Endothelial cell of umbilical vein (primary cell): ENCODE measurements around the gene INHBB. TPM values are rescaled to one million over a fixed set of nuclear protein-coding genes. Genes with fewer than 3 reads are reported as not detected.

Experiments
- BruUV-seq: library from RNA; stranded (reverse); fragments of 400-500 nt; replicated peaks from 2 replicates; lab custom pipeline; 2021; lab: Mats Ljungman, UMichigan
- CTCF ChIA-PET: fragments of 300-600, 350-600 bp; sonication (Branson Sonifier 250); formaldehyde crosslinking; loops from one replicate; lab custom pipeline; 2021; ENCODE audit warnings: antibody characterized with exemption, inconsistent platforms; lab: Charles Lee
- POLR2A ChIA-PET: fragments of 300-600, 350-600 bp; sonication (Branson Sonifier 250); formaldehyde crosslinking; loops from one replicate; lab custom pipeline; 2021; ENCODE audit warnings: antibody characterized with exemption, inconsistent platforms; lab: Charles Lee
- DNase-seq: peaks from one replicate; pipeline ENCODE4 v3.0.0-alpha.2; 2011; ENCODE audit warnings: low read depth, low spot score
- FAIRE-seq: peaks from 2 replicates; lab custom pipeline; 2011; peaks lifted over from hg19 to GRCh38; lab: Jason Lieb, UNC
- H2AFZ ChIP-seq: 2 replicates; pipeline ENCODE4 v1.6.0; 2012; ENCODE audit warnings: low read depth, low read length, control low read depth, inconsistent platforms
- H3K27ac ChIP-seq: 2 replicates; pipeline ENCODE4 v1.5.1; 2011; ENCODE audit warnings: low read depth, mild to moderate bottlenecking, control low read depth, low read length, moderate library complexity; ENCODE audit not compliant: insufficient read depth
- H3K27me3 ChIP-seq, 2 experiments: 2 replicates each; pipeline versions ENCODE4 v1.6.0 to v1.6.1; 2011; ENCODE audit warnings: low read length in 2 of 2, mixed read lengths in 1 of 2; ENCODE audit not compliant: control insufficient read depth in 2 of 2, insufficient read depth in 2 of 2
- H3K36me3 ChIP-seq, 2 experiments: 2 replicates in 1 of 2; 3 replicates in 1 of 2; pipeline ENCODE4 v1.5.1; 2011; ENCODE audit warnings: low read length in 2 of 2, mild to moderate bottlenecking in 1 of 2, moderate library complexity in 1 of 2; ENCODE audit not compliant: control insufficient read depth in 2 of 2, insufficient read depth in 2 of 2; ENCODE audit errors: extremely low read depth in 1 of 2
- H3K4me1 ChIP-seq: 3 replicates; pipeline ENCODE4 v1.5.1; 2011; ENCODE audit warnings: mild to moderate bottlenecking, low read length; ENCODE audit not compliant: control insufficient read depth, insufficient read depth; ENCODE audit errors: extremely low read depth
- H3K4me2 ChIP-seq: 2 replicates; pipeline ENCODE4 v1.6.1; 2011; ENCODE audit warnings: low read length, control low read depth, mixed read lengths; ENCODE audit not compliant: insufficient read depth
- H3K4me3 ChIP-seq, 3 experiments: fragments of 200-600 bp in 1 of 3; sonication (generic), shearing (Covaris generic) in 1 of 3; replicated peaks in 1 of 3; 2 replicates each; pipeline ENCODE4 v1.5.1; 2011 to 2016; ENCODE audit warnings: control low read depth in 3 of 3, low read length in 3 of 3, mild to moderate bottlenecking in 2 of 3, inconsistent platforms in 1 of 3, low read depth in 1 of 3, moderate library complexity in 1 of 3; ENCODE audit not compliant: insufficient read depth in 1 of 3
- H3K79me2 ChIP-seq: 2 replicates; pipeline ENCODE4 v1.6.0; 2012; ENCODE audit warnings: low read length, inconsistent platforms; ENCODE audit not compliant: control insufficient read depth, insufficient read depth
- H3K9ac ChIP-seq: replicated peaks from 2 replicates; pipeline ENCODE3; 2011; ENCODE audit warnings: low read length, control low read depth; ENCODE audit not compliant: insufficient read depth; ENCODE audit errors: extremely low read depth
- H3K9me1 ChIP-seq: replicated peaks from 3 replicates; pipeline ENCODE4 v1.6.0; 2011; ENCODE audit warnings: mild to moderate bottlenecking, low read length; ENCODE audit not compliant: control insufficient read depth, insufficient read depth; ENCODE audit errors: extremely low read depth
- H3K9me3 ChIP-seq: replicated peaks from 2 replicates; pipeline ENCODE4 v1.5.1; 2012; ENCODE audit warnings: low read length, inconsistent platforms; ENCODE audit not compliant: control insufficient read depth, insufficient read depth
- H4K20me1 ChIP-seq: replicated peaks from 2 replicates; pipeline ENCODE3; 2011; ENCODE audit warnings: mild to moderate bottlenecking, low read length; ENCODE audit not compliant: control insufficient read depth, insufficient read depth; ENCODE audit errors: extremely low read depth
- CTCF ChIP-seq, 2 donors: IDR thresholded peaks; 1 replicate in 1 of 2; 2 replicates in 1 of 2; pipeline ENCODE4 v1.5.1; 2011; ENCODE audit warnings: low read length in 2 of 2, mild to moderate bottlenecking in 2 of 2, moderate library complexity in 2 of 2, control low read depth in 1 of 2, inconsistent platforms in 1 of 2, low read depth in 1 of 2; ENCODE audit not compliant: insufficient read depth in 1 of 2; ENCODE audit errors: extremely low read depth in 1 of 2
- EZH2 ChIP-seq: IDR thresholded peaks from 2 replicates; pipeline ENCODE4 v1.6.1; 2012; ENCODE audit warnings: borderline replicate concordance, low read depth, mild to moderate bottlenecking, moderate library complexity, low read length, inconsistent platforms; ENCODE audit not compliant: severe bottlenecking
- FOS ChIP-seq: IDR thresholded peaks from 2 replicates; pipeline ENCODE4 v1.6.1; 2011; ENCODE audit warnings: mild to moderate bottlenecking, low read length, moderate library complexity, borderline replicate concordance; ENCODE audit not compliant: insufficient read depth
- GATA2 ChIP-seq: IDR thresholded peaks from 2 replicates; pipeline ENCODE4 v1.7.0; 2011; ENCODE audit warnings: low read depth, mild to moderate bottlenecking, moderate library complexity, mixed read lengths, low read length; ENCODE audit not compliant: insufficient read length, insufficient read depth
- JUN ChIP-seq: IDR thresholded peaks from 2 replicates; pipeline ENCODE4 v1.6.1; 2011; ENCODE audit warnings: borderline replicate concordance, low read depth; ENCODE audit not compliant: insufficient read length, insufficient read depth
- MAX ChIP-seq: IDR thresholded peaks from 2 replicates; pipeline ENCODE4 v1.6.1; 2011; ENCODE audit not compliant: insufficient read depth, insufficient read length
- MYC ChIP-seq: IDR thresholded peaks from one replicate; pipeline ENCODE4 v1.6.1; 2011; ENCODE audit warnings: mild to moderate bottlenecking, low read depth, low read length
- POLR2A ChIP-seq: IDR thresholded peaks from 2 replicates; pipeline ENCODE4 v1.6.1; 2012; ENCODE audit warnings: low read depth, mild to moderate bottlenecking, control low read depth, low read length
- POLR2AphosphoS5 ChIP-seq: IDR thresholded peaks from 2 replicates; pipeline ENCODE4 v1.6.1; 2012; ENCODE audit warnings: low read depth, mild to moderate bottlenecking, control low read depth, low read length, moderate library complexity; ENCODE audit not compliant: insufficient read depth
- dilution Hi-C: fragments of 300-500 bp; cut with MboI; formaldehyde crosslinking; loops from one replicate; pipeline ENCODE4 v1.15.0; 2019; ENCODE audit warnings: low sequenced_read_pairs; ENCODE audit not compliant: extremely low pct_ligation_motif_present
- intact Hi-C: fragments of 100-400 bp; cut with micrococcal nuclease; formaldehyde crosslinking; loops from one replicate; pipeline ENCODE4 v1.10.0; 2022
- polyA plus RNA-seq, 4 experiments: library from polyadenylated mRNA; depleted of rRNA in 3 of 4; stranded (reverse) in 3 of 4; unstranded in 1 of 4; fragments of >200 nt; gene quantifications; 2 replicates each; pipeline versions ENCODE4 v1.2.1 to v1.2.3, GENCODE V29; 2011 to 2012; ENCODE audit warnings: missing spikeins in 1 of 4
- total RNA-seq: library from RNA; stranded (reverse); gene quantifications from 2 replicates; pipeline ENCODE4 v1.2.3, GENCODE V29; 2021

The INHBB gene
- total and polyA plus RNA-seq, 2 donors (not counting 3 experiments of a cell fraction or from before 2014, with no cell fraction given) = 0.11 to 1.8 TPM

- Histone ChIP-seq H3K27me3 (no peaks in the 10 kb centered on the region), H3K27ac (no peak overlapping the region), H3K9me1 (no peaks in the 10 kb centered on the region), H4K20me1 (no peaks in the 10 kb centered on the region), H3K9ac (no peak overlapping the region), H3K4me3 (no peak overlapping the region), H3K79me2 (no peaks in the 10 kb centered on the region), H3K36me3 (no peaks in the 10 kb centered on the region), H3K9me3 (no peaks in the 10 kb centered on the region), H2AFZ (no peak overlapping the region), H3K4me1 (no peaks in the 10 kb centered on the region), H3K4me2 (no peak overlapping the region)
- no TSS peak for BruUV-seq
- FAIRE-seq (no peak), DNase-seq (no peak)
- dilution Hi-C loops = no loop called here
- CTCF ChIA-PET = no interaction called here
- intact Hi-C loops = no loop called here
- POLR2A ChIA-PET = no interaction called here
- TF ChIP-seq MYC (no peak), MAX (no peak), FOS (no peak), POLR2A (no peak), GATA2 (no peak), EZH2 (no peak), CTCF (IDR thresholded peaks at IDR 0.05; ENCODE audit: extremely low read depth in 1 of 2, insufficient read depth in 1 of 2, low read depth in 1 of 2, low read length in 2 of 2) (no peak), POLR2AphosphoS5 (no peak), JUN (no peak)
Measured at GRCh38 chr2:120376679-120377640, 31.0 kb downstream of the INHBB start.
